Hepatocyte (in vitro differentiated cells): Measurements from ENCODE around the gene C1orf21.

ENCODE experiments used
- CTCF ChIP-seq: fragments of 200-600 bp; sonication (generic); IDR thresholded peaks from 2 replicates; pipeline ENCODE4 v1.5.1; 2016; ENCODE audit warnings: antibody characterized with exemption, mild to moderate bottlenecking; ENCODE audit not compliant: poor library complexity
- EZH2 ChIP-seq: fragments of 200-600 bp; sonication (generic); IDR thresholded peaks from 2 replicates; pipeline ENCODE4 v1.6.1; 2016; ENCODE audit warnings: antibody characterized with exemption, mild to moderate bottlenecking, borderline replicate concordance

GRCh38 chr1:184527402-184527801 lies 140.6 kb downstream of the C1orf21 start:
- TF ChIP-seq CTCF (no peak), EZH2 (no peak)
